Activated CD8-positive, alpha-beta T cell treated with anti-CD3 and anti-CD28 coated beads, Interleukin-2, amount 10 ng/mL, durations not matched to agents 7 days and 5 days (primary cell): ENCODE results near the gene TNFAIP3. TPM values are rescaled to one million over a fixed set of nuclear protein-coding genes. Genes with fewer than 3 reads are reported as not detected.

Experiments
- ATAC-seq: fragments of 150-1000 bp; cut with Tn5 transposase; one replicate; pipeline ENCODE4 v1.10.0; 2021; ENCODE audit warnings: moderate library complexity
- CTCF ChIA-PET: fragments of 350-600 bp; sonication (Branson Sonifier 250); formaldehyde crosslinking; loops from one replicate; lab custom pipeline; 2021; ENCODE audit warnings: antibody characterized with exemption; lab: Charles Lee
- POLR2A ChIA-PET: fragments of 350-600 bp; sonication (Branson Sonifier 250); formaldehyde crosslinking; loops from one replicate; lab custom pipeline; 2021; ENCODE audit warnings: antibody characterized with exemption; lab: Charles Lee
- DNase-seq: peaks from one replicate; pipeline ENCODE4 v3.0.0-alpha.2; 2020
- H3K27ac Mint-ChIP-seq: one replicate; pipeline ENCODE4 v1.8.0; 2021; ENCODE audit warnings: mild to moderate bottlenecking, mixed read lengths
- H3K27me3 Mint-ChIP-seq: one replicate; pipeline ENCODE4 v1.8.0; 2021; ENCODE audit warnings: low read depth, mixed read lengths
- H3K36me3 Mint-ChIP-seq: one replicate; pipeline ENCODE4 v1.8.0; 2021; ENCODE audit warnings: low read depth, mixed read lengths
- H3K4me1 Mint-ChIP-seq: one replicate; pipeline ENCODE4 v1.8.0; 2021; ENCODE audit warnings: low read depth, mixed read lengths
- H3K4me3 Mint-ChIP-seq: one replicate; pipeline ENCODE4 v1.8.0; 2021; ENCODE audit warnings: mild to moderate bottlenecking, mixed read lengths
- H3K9me3 Mint-ChIP-seq: one replicate; pipeline ENCODE4 v1.8.0; 2022; ENCODE audit warnings: mixed read lengths; ENCODE audit not compliant: insufficient read depth
- total RNA-seq, 2 experiments: library from RNA; stranded (reverse); gene quantifications; one replicate each; pipeline ENCODE4 v1.2.3, GENCODE V29; 2021

Gene TNFAIP3
- total RNA-seq, 2 experiments from 2014 or later: 29.6 to 34.5 TPM

- H3K27ac Mint-ChIP-seq: peak overlapping the region; percentile 69
- H3K4me3 Mint-ChIP-seq: peak overlapping the region; percentile 94
- H3K36me3 Mint-ChIP-seq: peaks cover 80% of the 10 kb centered on the region
- peaks cover 82% of the 10 kb centered on the region for H3K4me1 Mint-ChIP-seq
- no peak for ATAC-seq
- H3K9me3 Mint-ChIP-seq: no peaks in the 10 kb centered on the region
- H3K27me3 Mint-ChIP-seq: no peaks in the 10 kb centered on the region
- ChIA-PET POLR2A (interaction anchor here (0.5 to 5.5 kb wide), 6 partner anchors 8 to 168 kb away, joined by 3 to 45 read pairs (median 6); no protein-coding TSS in a partner anchor), CTCF (interaction anchor here (0.6 to 18.3 kb wide), 19 partner anchors 8 to 236 kb away, joined by 3 to 555 read pairs (median 8); no protein-coding TSS in a partner anchor)
- no peak for DNase-seq
Measured at GRCh38 chr6:137872581-137873115, 5.6 kb downstream of the TNFAIP3 start.

- ChIA-PET CTCF (interaction anchor here (0.6 to 18.3 kb wide), 12 partner anchors 8 to 235 kb away, joined by 3 to 555 read pairs (median 8); no protein-coding TSS in a partner anchor), POLR2A (interaction anchor here (0.5 to 2.0 kb wide), 3 partner anchors 53 to 130 kb away, joined by 3 to 5 read pairs (median 4); no protein-coding TSS in a partner anchor)
- Mint-ChIP-seq H3K4me1 (peaks cover 83% of the 10 kb centered on the region), H3K9me3 (no peaks in the 10 kb centered on the region), H3K27ac (peak overlapping the region; percentile 42), H3K4me3 (peak overlapping the region; percentile 94), H3K27me3 (no peaks in the 10 kb centered on the region), H3K36me3 (peaks cover 82% of the 10 kb centered on the region)
- ATAC-seq: no peak
- peak; percentile 44 for DNase-seq
Measured at GRCh38 chr6:137873273-137873762, 6.3 kb downstream of the TNFAIP3 start.

GRCh38 chr6:137874204-137875057 lies 7.4 kb downstream of the TNFAIP3 start:
- no peaks in the 10 kb centered on the region for H3K27me3 Mint-ChIP-seq
- DNase-seq: no peak

GRCh38 chr6:137875058-137875520 lies 8.0 kb downstream of the TNFAIP3 start:
- Mint-ChIP-seq H3K4me3 (no peak overlapping the region), H3K4me1 (peaks cover 76% of the 10 kb centered on the region), H3K27me3 (no peaks in the 10 kb centered on the region), H3K36me3 (peaks cover 85% of the 10 kb centered on the region), H3K9me3 (no peaks in the 10 kb centered on the region), H3K27ac (peak overlapping the region; percentile 53)
- CTCF ChIA-PET: interaction anchor here (1.2 to 18.3 kb wide), 7 partner anchors 6 to 176 kb away, joined by 3 to 555 read pairs (median 142); no protein-coding TSS in a partner anchor
- POLR2A ChIA-PET: interaction anchor here (0.6 to 1.2 kb wide), 2 partner anchors 8 to 96 kb away, joined by 3 read pairs; partner anchors contain the start of gene TNFAIP3
- no peak for DNase-seq
- no peak for ATAC-seq

More at GRCh38 chr6:137874204-137875057, 7.4 kb downstream of the TNFAIP3 start:
- peak overlapping the region; percentile 53 for H3K27ac Mint-ChIP-seq
- H3K4me1 Mint-ChIP-seq: peaks cover 79% of the 10 kb centered on the region
- no peaks in the 10 kb centered on the region for H3K9me3 Mint-ChIP-seq
- CTCF ChIA-PET: interaction anchor here (1.2 to 18.3 kb wide), 9 partner anchors 6 to 175 kb away, joined by 3 to 555 read pairs (median 13); no protein-coding TSS in a partner anchor
- POLR2A ChIA-PET: interaction anchor here (1.2 to 1.3 kb wide), 2 partner anchors 97 to 101 kb away, joined by 3 to 4 read pairs; no protein-coding TSS in a partner anchor
- no peak for ATAC-seq
- H3K4me3 Mint-ChIP-seq: no peak overlapping the region
- peaks cover 85% of the 10 kb centered on the region for H3K36me3 Mint-ChIP-seq

- H3K27me3 Mint-ChIP-seq: no peaks in the 10 kb centered on the region
- POLR2A ChIA-PET: interaction anchor here (0.6 to 1.2 kb wide), 2 partner anchors 9 to 96 kb away, joined by 3 read pairs; partner anchors contain the start of gene TNFAIP3
- peaks cover 90% of the 10 kb centered on the region for H3K36me3 Mint-ChIP-seq
- peaks cover 76% of the 10 kb centered on the region for H3K4me1 Mint-ChIP-seq
- CTCF ChIA-PET: interaction anchor here (1.2 to 18.3 kb wide), 5 partner anchors 67 to 177 kb away, joined by 3 to 555 read pairs (median 191); no protein-coding TSS in a partner anchor
- peak overlapping the region; percentile 11 for H3K27ac Mint-ChIP-seq
- DNase-seq (no peak), ATAC-seq (no peak)
- H3K4me3 Mint-ChIP-seq: no peak overlapping the region
- no peaks in the 10 kb centered on the region for H3K9me3 Mint-ChIP-seq
Measured at GRCh38 chr6:137875606-137876005, 8.5 kb downstream of the TNFAIP3 start.

- H3K27ac Mint-ChIP-seq: no peak overlapping the region
Measured at GRCh38 chr6:137876547-137876946, 9.5 kb downstream of the TNFAIP3 start.

GRCh38 chr6:137877113-137877512 lies 10.1 kb downstream of the TNFAIP3 start:
- Mint-ChIP-seq H3K27ac (no peak overlapping the region), H3K9me3 (no peaks in the 10 kb centered on the region), H3K27me3 (no peaks in the 10 kb centered on the region), H3K4me3 (no peak overlapping the region), H3K36me3 (peaks cover 88% of the 10 kb centered on the region), H3K4me1 (peaks cover 76% of the 10 kb centered on the region)
- ATAC-seq (no peak), DNase-seq (no peak)
- CTCF ChIA-PET: interaction anchor here (0.7 to 18.0 kb wide), 9 partner anchors 7 to 173 kb away, joined by 3 to 555 read pairs (median 3); partner anchors contain the start of gene TNFAIP3
- POLR2A ChIA-PET: interaction anchor here (0.6 to 2.3 kb wide), 3 partner anchors 10 to 63 kb away, joined by 4 to 12 read pairs (median 6); partner anchors contain the start of gene TNFAIP3

More at GRCh38 chr6:137876547-137876946, 9.5 kb downstream of the TNFAIP3 start:
- H3K4me3 Mint-ChIP-seq: no peak overlapping the region
- peaks cover 90% of the 10 kb centered on the region for H3K36me3 Mint-ChIP-seq
- POLR2A ChIA-PET: interaction anchor here (1.6 to 2.3 kb wide), 2 partner anchors 9 to 64 kb away, joined by 6 to 12 read pairs; partner anchors contain the start of gene TNFAIP3
- DNase-seq (no peak), ATAC-seq (no peak)
- H3K4me1 Mint-ChIP-seq: peaks cover 76% of the 10 kb centered on the region
- no peaks in the 10 kb centered on the region for H3K27me3 Mint-ChIP-seq
- H3K9me3 Mint-ChIP-seq: no peaks in the 10 kb centered on the region
- CTCF ChIA-PET: interaction anchor here (1.1 to 18.0 kb wide), 5 partner anchors 6 to 99 kb away, joined by 3 to 555 read pairs (median 3); partner anchors contain the start of gene TNFAIP3

- DNase-seq (no peak), ATAC-seq (no peak)
- H3K27me3 Mint-ChIP-seq: no peaks in the 10 kb centered on the region
- POLR2A ChIA-PET: interaction anchor here (0.6 to 2.3 kb wide), 4 partner anchors 10 to 62 kb away, joined by 3 to 12 read pairs (median 5); partner anchors contain the start of gene TNFAIP3
- H3K4me3 Mint-ChIP-seq: no peak overlapping the region
- CTCF ChIA-PET: interaction anchor here (0.7 to 18.0 kb wide), 10 partner anchors 7 to 173 kb away, joined by 3 to 555 read pairs (median 3); partner anchors contain the start of gene TNFAIP3
- H3K36me3 Mint-ChIP-seq: peaks cover 86% of the 10 kb centered on the region
- peaks cover 76% of the 10 kb centered on the region for H3K4me1 Mint-ChIP-seq
- H3K27ac Mint-ChIP-seq: no peak overlapping the region
- no peaks in the 10 kb centered on the region for H3K9me3 Mint-ChIP-seq
Measured at GRCh38 chr6:137877606-137878005, 10.5 kb downstream of the TNFAIP3 start.

- POLR2A ChIA-PET: interaction anchor here (1.0 to 2.3 kb wide), 3 partner anchors 11 to 62 kb away, joined by 3 to 12 read pairs (median 6); partner anchors contain the start of gene TNFAIP3
- Mint-ChIP-seq H3K27me3 (no peaks in the 10 kb centered on the region), H3K4me3 (no peak overlapping the region), H3K9me3 (no peaks in the 10 kb centered on the region), H3K27ac (peak overlapping the region; percentile 13), H3K36me3 (peaks cover 85% of the 10 kb centered on the region), H3K4me1 (peaks cover 75% of the 10 kb centered on the region)
- ATAC-seq (no peak), DNase-seq (no peak)
- CTCF ChIA-PET: interaction anchor here (1.0 to 18.0 kb wide), 7 partner anchors 8 to 174 kb away, joined by 3 to 555 read pairs (median 3); partner anchors contain the start of gene TNFAIP3
Measured at GRCh38 chr6:137878029-137878428, 11.0 kb downstream of the TNFAIP3 start.

GRCh38 chr6:137878486-137879285 lies 11.6 kb downstream of the TNFAIP3 start:
- Mint-ChIP-seq H3K4me1 (peaks cover 75% of the 10 kb centered on the region), H3K36me3 (peaks cover 83% of the 10 kb centered on the region), H3K9me3 (no peaks in the 10 kb centered on the region), H3K4me3 (no peak overlapping the region), H3K27me3 (no peaks in the 10 kb centered on the region), H3K27ac (peak overlapping the region; percentile 46)
- DNase-seq (no peak), ATAC-seq (no peak)
- ChIA-PET POLR2A (interaction anchor here (0.6 to 3.7 kb wide), 6 partner anchors 8 to 226 kb away, joined by 3 to 45 read pairs (median 3); no protein-coding TSS in a partner anchor), CTCF (interaction anchor here (1.1 to 18.0 kb wide), 5 partner anchors 9 to 174 kb away, joined by 3 to 555 read pairs (median 23); partner anchors contain the start of gene TNFAIP3)
